ENCODE data around the gene SNTB2.

DNA sequence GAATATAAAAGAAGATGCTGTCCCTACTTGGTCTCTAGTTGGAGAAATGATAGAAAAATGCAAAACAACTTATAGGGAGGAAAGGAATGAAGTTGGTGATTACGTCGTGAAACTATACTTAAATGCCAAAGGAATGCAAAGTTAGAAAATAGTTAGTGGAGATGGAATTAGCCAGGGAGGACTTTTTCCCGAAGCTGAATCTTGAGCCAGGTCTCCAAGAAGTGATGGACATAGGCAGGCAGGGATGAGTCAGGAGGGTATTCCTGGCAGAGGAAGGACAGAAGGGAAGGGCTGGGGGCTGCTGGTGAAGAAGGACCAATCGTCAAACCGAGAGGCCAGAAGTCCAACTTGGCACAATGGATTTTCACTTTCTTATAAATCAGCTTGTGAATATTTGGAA is 1.8 kb downstream of the SNTB2 start:
- TF ChIP-seq, protein P1, sequence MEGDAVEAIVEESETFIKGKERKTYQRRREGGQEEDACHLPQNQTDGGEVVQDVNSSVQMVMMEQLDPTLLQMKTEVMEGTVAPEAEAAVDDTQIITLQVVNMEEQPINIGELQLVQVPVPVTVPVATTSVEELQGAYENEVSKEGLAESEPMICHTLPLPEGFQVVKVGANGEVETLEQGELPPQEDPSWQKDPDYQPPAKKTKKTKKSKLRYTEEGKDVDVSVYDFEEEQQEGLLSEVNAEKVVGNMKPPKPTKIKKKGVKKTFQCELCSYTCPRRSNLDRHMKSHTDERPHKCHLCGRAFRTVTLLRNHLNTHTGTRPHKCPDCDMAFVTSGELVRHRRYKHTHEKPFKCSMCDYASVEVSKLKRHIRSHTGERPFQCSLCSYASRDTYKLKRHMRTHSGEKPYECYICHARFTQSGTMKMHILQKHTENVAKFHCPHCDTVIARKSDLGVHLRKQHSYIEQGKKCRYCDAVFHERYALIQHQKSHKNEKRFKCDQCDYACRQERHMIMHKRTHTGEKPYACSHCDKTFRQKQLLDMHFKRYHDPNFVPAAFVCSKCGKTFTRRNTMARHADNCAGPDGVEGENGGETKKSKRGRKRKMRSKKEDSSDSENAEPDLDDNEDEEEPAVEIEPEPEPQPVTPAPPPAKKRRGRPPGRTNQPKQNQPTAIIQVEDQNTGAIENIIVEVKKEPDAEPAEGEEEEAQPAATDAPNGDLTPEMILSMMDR (conservative IDR thresholded peaks at IDR 0.05 in 1 of 2, IDR thresholded peaks at IDR 0.05 in 1 of 2; ENCODE audit: low read depth in 1 of 2, low read length in 2 of 2) = no peak
- TF ChIP-seq EZH2 (IDR thresholded peaks at IDR 0.05; ENCODE audit: low read length, missing control alignments) = no peak
